Gastroesophageal sphincter (tissue), 3 donors: Measurements from ENCODE around the gene CARD16.

Experiments
- EP300 ChIP-seq: sonication (generic); formaldehyde crosslinking; IDR thresholded peaks from one replicate; pipeline ENCODE4 v1.6.1; 2017; ENCODE audit warnings: antibody characterized with exemption, mild to moderate bottlenecking
- TF ChIP-seq, protein P1 (sequence below), 4 experiments: fragments of 200-600 bp in 2 of 4; fragments of 450-650 bp in 2 of 4; sonication (generic) in 1 of 4; IDR thresholded peaks; one replicate each; pipeline ENCODE4 v1.5.1; 2017 to 2019; ENCODE audit warnings: antibody characterized with exemption in 4 of 4, mild to moderate bottlenecking in 2 of 4, moderate library complexity in 2 of 4

DNA sequence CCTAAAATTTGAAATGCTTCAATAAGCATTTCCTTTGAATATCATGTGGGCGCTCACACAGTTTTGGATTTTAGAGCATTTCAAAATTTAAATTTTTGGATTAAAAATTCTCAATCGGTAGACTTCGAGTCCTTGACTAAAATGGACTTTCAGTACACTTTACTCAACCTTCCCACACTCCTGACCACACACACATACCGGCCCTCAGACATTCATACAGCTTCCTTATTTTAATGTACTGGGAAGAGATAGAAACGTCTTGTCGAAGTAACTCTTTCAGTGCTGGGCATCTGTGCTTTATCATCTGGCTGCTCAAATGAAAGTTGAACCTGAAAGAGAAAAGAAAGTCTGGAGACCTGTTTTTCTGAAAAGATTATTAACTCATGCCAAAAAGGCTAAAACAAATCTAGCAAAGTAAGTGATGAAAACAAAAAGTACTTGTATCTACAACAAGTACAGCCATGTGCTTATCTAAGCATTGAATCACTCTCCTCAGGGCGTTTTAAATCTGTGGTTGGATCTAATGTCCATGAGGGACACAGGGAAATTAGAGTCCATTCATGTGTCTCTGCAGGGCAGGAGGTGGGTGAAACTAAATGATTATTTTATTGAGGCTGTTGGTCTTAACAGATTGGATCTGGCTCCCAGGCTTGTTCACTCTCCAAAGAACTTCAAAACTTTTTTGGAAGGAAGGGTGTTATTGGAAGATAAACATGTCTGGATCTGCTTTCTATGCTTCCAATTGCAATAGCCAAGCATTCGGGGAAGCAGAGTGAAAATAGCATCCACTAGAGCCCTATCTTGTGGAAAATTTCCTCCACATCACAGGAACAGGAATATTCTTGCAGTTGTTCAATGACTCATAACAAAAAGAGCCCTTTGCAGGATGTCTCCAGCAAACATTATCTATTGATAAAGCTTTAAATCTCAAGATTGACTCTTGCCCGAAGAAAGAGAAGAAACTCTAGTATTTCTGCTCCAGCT lies 47.4 kb upstream of the CARD16 start:
- TF ChIP-seq, protein P1, sequence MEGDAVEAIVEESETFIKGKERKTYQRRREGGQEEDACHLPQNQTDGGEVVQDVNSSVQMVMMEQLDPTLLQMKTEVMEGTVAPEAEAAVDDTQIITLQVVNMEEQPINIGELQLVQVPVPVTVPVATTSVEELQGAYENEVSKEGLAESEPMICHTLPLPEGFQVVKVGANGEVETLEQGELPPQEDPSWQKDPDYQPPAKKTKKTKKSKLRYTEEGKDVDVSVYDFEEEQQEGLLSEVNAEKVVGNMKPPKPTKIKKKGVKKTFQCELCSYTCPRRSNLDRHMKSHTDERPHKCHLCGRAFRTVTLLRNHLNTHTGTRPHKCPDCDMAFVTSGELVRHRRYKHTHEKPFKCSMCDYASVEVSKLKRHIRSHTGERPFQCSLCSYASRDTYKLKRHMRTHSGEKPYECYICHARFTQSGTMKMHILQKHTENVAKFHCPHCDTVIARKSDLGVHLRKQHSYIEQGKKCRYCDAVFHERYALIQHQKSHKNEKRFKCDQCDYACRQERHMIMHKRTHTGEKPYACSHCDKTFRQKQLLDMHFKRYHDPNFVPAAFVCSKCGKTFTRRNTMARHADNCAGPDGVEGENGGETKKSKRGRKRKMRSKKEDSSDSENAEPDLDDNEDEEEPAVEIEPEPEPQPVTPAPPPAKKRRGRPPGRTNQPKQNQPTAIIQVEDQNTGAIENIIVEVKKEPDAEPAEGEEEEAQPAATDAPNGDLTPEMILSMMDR (IDR thresholded peaks at IDR 0.05): no peak
- TF ChIP-seq EP300: no peak
